Retinal pigment epithelial cell (primary cell): ENCODE results near the gene OSBPL5.

Experiments
- DNase-seq: peaks from one replicate; pipeline ENCODE4 v3.0.0-alpha.2; 2010; ENCODE audit warnings: low read depth
- H3K4me3 ChIP-seq: 2 replicates; pipeline ENCODE4 v1.5.1; 2011; ENCODE audit warnings: mild to moderate bottlenecking, low read length, control low read depth, moderate library complexity
- TF ChIP-seq, protein P1 (sequence below): conservative IDR thresholded peaks from 2 replicates; pipeline ENCODE4 v1.5.1; 2011; ENCODE audit warnings: low read depth, low read length, control low read depth, inconsistent platforms

OSBPL5 gene

GRCh38 chr11:3197044-3197695 lies 32.1 kb upstream of the OSBPL5 start:
- TF ChIP-seq, protein P1, sequence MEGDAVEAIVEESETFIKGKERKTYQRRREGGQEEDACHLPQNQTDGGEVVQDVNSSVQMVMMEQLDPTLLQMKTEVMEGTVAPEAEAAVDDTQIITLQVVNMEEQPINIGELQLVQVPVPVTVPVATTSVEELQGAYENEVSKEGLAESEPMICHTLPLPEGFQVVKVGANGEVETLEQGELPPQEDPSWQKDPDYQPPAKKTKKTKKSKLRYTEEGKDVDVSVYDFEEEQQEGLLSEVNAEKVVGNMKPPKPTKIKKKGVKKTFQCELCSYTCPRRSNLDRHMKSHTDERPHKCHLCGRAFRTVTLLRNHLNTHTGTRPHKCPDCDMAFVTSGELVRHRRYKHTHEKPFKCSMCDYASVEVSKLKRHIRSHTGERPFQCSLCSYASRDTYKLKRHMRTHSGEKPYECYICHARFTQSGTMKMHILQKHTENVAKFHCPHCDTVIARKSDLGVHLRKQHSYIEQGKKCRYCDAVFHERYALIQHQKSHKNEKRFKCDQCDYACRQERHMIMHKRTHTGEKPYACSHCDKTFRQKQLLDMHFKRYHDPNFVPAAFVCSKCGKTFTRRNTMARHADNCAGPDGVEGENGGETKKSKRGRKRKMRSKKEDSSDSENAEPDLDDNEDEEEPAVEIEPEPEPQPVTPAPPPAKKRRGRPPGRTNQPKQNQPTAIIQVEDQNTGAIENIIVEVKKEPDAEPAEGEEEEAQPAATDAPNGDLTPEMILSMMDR, result no peak
- DNase-seq, result no peak
- no peak overlapping the region for H3K4me3 ChIP-seq

DNA sequence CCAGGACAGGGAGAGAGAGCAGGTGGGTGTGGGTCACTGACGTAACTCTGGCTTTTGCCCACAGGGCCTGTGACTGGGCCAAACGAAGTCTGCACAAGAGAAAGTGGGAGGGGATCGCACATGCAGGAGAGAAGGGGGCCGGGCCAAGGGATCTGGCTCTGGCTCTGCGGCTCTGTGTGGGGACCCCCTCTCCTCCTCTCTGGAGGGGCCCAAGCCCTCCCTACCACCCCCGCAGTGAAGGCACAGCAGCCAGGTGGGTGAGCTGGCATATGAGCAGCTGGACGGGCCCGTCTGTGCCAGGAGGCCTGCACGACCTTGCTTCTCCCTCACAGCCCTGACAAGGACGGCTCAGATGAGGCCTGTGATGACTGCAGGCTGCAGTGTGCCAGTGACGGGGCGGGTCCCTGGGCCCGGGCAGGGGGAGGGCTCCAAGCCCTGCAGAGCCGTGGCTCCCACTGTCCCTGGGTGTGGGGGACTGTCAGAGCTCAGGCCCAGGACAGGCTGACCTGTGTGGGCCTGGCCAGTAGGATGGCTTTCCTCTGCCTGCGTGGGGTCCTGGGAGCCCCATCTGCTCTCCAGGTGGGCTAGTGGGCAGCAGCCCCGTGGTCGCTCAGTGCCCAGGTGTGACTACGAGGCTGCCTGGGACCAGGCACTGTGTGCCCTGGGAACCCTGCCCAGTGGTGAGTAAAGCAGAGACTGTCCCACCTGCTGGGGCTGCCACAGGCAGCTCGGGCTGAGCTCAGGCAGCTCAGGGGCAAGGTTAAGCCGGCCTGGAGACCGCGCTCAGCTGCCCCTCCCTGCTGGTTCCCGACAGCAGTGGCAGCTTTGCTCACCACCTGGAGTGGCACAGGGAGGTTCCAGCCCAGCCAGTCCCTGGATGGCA lies 31.3 kb upstream of the OSBPL5 start:
- no peak for DNase-seq
- no peak overlapping the region for H3K4me3 ChIP-seq
- TF ChIP-seq, protein P1, result no peak

- no peak overlapping the region for H3K4me3 ChIP-seq
- TF ChIP-seq, protein P1, result peak; percentile 57
- no peak for DNase-seq
Observed at GRCh38 chr11:3195251-3196160, 30.4 kb upstream of the OSBPL5 start.

GRCh38 chr11:3194016-3194816 lies 29.1 kb upstream of the OSBPL5 start:
- no peak overlapping the region for H3K4me3 ChIP-seq
- TF ChIP-seq, protein P1, result no peak
- no peak for DNase-seq

DNA sequence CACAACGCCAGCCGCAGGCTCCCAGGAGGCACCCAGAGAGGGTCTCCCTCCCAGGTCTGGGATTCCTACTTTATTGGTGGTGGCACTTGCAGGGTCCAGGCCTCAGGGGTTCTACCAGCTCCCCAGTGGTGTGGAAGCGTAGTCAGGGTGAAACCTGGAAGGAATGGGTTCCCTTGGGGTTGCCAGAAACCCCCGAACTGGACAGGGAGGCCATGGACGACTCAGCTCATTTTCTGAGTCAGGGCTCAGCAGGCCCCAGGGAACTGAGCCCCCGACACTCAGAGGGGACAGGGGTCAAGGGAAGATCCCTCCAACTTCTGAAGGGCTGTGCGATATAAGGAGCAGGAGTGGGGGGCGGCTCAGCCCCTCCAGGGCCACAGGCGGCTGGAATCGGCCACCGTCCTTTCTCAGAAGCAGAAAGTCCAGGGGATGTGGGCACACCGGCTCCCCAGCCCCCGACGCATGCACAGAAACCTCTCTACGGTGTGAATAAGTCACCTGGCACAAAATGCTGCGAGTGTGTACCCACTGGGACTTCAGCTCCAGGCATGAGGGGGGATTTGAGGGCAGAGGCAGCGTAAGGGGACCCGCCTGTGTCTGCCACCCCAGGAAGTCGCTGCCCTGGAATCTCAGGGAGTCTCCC lies 28.4 kb upstream of the OSBPL5 start:
- H3K4me3 ChIP-seq, result no peak overlapping the region
- DNase-seq, result no peak
- TF ChIP-seq, protein P1, result no peak
